GM18951 (cell line): ENCODE data around the gene TLE3.

Experiments
- POLR2A ChIP-seq: IDR thresholded peaks from 4 replicates; pipeline ENCODE4 v1.6.1; 2011; ENCODE audit warnings: mild to moderate bottlenecking; ENCODE audit not compliant: insufficient read length, insufficient read depth; ENCODE audit errors: extremely low read depth
- in situ Hi-C: fragments of 300-500 bp; cut with MboI; formaldehyde crosslinking; loops from one replicate; pipeline ENCODE4 v1.12.0; 2022; ENCODE audit warnings: low sequenced_read_pairs, mixed read lengths, inconsistent platforms; ENCODE audit not compliant: unreplicated experiment

TLE3 gene

DNA sequence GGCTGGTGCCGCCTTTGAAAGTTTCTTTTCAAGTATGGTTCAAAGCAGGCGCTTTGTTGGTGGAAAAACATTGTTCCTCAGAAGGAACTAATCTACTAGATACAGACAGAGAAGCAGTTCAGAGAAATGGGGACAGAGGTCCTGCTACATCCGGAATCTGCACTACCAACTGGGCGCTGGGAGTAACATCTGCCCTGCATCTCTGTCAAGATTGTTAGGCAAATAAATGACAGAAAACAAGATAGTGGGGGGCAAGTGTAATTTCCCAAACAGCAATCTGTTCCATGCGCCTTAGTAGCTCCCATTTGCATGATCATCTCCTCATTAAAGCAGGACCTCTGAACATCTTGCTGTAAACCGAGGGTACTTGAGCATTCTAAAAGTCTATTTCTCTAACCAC is 17.4 kb downstream of the TLE3 start:
- TF ChIP-seq POLR2A = no peak
- in situ Hi-C loops = loop anchor here (25.0 kb wide), 1 partner anchor 343 kb away; no protein-coding TSS in a partner anchor

DNA sequence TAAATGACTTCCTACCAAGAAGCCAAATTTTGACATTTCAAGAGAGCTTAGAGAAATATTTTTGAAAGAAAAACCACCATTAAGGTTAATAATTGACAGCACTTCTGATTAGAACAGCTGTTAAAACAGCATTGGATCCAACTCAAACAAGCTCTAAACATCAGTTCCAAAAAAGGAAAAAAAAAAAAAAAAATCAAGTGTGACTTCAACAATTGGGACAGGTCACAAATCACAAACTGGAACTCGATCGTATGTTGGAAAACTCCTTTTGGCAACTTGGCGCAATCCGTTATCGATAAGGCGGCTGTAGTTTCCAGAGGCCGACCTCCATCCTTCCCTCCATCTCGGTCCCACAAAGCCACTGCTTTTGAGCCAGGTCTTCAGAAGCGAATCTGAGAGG is 17.8 kb downstream of the TLE3 start:
- TF ChIP-seq POLR2A = no peak
- in situ Hi-C loops = loop anchor here (25.0 kb wide), 1 partner anchor 343 kb away; no protein-coding TSS in a partner anchor

DNA sequence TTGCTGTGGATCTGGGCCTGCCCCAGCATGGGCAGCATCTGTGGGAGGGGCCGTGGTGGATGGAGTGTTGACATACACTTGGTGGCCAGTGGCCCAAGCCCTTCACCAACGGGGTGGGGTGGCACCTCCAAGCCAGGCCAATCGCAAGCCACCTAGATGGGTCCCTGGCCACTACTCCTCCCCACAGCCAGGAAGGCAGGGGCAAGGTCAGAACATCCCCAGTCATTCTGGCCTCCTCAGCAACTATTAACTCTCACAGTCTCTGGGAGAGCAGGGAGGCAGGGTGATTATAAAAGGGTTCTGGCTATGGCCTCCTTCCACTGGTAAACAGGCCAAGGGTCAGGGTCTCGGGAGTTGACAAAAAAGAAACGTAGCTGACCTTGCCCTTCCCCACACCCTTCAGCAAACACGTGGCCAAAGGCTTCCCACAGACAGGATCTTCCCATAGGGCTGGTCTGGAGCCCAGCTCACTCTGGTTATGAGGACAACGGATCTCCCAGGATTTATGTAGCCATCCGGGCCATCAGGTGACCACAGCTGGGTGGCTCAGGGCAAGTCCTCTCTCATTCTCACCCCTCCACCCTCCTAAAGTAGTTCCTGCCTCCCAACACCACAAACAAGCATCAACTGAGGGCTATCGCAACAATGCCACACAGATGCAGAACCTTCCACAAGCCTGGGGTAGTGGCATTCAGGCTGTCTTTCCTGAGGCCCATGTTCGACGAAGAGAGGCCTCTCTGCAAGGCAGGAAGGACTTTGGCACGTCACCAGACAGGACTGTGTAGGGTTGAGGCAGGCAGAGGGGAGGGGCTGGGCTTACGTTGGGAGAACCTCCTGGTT is 18.9 kb downstream of the TLE3 start:
- in situ Hi-C loops = loop anchor here (25.0 kb wide), 1 partner anchor 341 kb away; no protein-coding TSS in a partner anchor
- no peak for TF ChIP-seq POLR2A

DNA sequence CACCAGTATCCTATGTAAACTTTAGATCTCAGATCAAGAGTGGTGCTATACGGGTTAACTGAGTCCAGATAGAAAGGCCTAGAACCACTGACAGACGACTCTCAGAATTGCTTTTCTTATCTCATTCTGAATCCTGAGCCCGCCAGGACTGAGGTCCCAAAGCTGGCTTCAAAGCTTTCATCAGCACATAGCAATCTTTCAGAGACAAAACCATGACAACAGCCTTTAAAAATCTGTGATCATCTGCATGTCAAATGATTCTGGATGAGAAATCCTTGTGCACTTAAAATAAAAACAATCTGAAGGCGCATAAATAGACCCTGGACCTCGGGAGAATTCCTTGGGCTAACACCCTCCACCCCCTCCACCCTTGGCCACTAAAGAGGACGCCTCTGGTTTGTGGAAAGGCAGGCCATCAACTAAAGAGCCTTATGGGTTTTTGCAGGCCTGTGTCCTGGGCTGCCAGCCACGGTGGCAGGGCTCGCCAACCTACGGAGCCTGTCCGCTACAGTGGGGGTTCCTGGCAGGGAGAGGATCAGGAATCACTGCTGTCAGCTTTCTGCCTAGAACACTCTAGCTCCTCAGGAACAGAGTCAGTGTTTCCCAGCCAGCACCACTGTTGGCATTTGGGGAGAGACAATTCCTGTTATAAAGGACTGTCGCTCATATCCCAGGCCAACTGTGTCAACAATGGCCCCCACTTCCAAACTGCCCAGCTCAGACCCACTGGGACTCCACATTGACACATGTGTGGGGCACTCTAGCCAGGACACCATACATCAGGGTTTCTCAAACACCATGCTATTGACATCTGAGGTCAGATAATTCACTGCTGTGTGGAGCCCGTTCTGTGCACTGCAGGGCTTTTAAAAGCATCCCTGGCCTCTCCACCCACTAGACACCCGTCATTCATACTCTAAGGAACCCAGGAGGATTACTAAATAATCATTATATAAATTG is 20.2 kb downstream of the TLE3 start:
- in situ Hi-C loops = loop anchor here (25.0 kb wide), 1 partner anchor 340 kb away; no protein-coding TSS in a partner anchor
- no peak for TF ChIP-seq POLR2A

DNA sequence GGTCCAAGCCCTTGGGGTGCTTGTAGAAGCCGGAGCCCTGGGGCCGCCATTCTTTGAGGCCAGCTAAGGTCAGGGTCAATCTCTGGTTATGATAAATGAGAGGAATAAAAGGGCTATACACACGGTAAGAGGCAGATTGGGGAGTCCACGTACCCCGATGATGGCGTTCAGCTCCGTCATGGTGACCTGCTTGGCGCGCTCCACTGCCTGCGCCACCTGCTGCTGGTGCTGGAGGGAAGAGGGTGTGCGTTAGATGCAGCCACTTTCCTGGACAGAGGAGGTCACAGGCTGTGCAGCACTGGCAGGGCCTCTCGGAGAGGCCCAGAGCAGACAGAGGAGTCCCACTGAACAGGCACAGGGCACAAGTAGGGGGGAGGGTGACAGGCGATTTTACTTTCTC is 23.3 kb downstream of the TLE3 start:
- no peak for TF ChIP-seq POLR2A

DNA sequence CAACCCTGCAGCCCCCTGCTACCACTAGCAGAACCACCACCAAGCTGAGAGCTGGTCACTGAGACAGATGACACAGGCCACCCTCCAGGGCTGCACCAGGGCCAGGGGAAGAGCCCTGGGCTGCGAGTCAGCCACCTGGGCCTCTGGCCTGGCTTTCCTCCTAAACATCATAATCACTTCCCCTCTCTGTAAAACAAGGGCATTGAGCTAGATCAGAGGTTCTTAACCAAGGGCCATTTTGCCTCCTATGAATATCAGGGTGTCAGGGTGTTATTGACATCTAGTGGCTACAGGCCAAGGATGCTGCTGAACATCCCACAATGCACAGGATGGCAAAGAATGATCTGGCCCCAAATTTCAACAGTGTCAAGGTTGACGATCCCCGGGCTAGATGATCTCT is 25.2 kb downstream of the TLE3 start:
- in situ Hi-C loops = no loop called here
- no peak for TF ChIP-seq POLR2A

More for the DNA sequence above, 23.3 kb downstream of the TLE3 start:
- in situ Hi-C loops = no loop called here

DNA sequence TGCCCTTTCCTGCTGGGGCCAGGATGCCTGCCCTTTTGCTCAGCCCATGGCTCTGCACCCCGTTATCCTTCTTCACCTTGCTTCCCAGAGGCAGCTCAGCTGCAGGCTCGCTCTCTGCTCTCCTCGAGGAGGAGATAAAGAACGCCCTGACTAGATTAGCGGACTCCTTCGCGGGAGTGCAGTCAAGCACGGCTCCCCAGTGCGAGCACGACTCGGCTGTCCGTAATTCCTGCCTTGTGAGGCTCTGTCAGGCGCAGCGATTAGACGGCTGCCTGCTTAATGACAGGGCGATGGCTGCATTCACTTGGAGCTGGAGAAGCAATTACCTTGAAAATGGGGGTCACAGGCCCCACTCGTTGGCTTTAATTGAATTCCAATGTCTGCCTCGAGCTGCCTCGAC is 25.9 kb downstream of the TLE3 start:
- TF ChIP-seq POLR2A = no peak
- in situ Hi-C loops = no loop called here

DNA sequence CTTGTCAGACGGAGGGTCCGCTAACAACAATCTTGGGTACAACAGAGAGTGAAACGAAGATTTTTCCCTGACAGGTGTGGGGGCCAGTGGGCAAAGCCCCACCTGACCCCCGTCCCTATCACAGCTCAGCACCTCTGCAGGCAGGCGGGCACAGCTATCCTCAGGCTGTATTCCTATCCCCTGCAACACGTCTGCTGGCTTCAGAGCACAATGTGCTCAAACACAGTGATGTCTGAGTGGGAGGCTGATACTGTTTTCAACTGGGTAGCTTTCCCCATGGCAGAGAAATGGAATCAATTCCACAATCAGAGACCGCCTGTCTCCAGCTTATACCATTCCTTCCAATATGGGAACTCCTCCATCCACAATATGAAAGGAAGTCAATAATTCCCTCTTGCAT is 28.0 kb downstream of the TLE3 start:
- no peak for TF ChIP-seq POLR2A
- in situ Hi-C loops = no loop called here

DNA sequence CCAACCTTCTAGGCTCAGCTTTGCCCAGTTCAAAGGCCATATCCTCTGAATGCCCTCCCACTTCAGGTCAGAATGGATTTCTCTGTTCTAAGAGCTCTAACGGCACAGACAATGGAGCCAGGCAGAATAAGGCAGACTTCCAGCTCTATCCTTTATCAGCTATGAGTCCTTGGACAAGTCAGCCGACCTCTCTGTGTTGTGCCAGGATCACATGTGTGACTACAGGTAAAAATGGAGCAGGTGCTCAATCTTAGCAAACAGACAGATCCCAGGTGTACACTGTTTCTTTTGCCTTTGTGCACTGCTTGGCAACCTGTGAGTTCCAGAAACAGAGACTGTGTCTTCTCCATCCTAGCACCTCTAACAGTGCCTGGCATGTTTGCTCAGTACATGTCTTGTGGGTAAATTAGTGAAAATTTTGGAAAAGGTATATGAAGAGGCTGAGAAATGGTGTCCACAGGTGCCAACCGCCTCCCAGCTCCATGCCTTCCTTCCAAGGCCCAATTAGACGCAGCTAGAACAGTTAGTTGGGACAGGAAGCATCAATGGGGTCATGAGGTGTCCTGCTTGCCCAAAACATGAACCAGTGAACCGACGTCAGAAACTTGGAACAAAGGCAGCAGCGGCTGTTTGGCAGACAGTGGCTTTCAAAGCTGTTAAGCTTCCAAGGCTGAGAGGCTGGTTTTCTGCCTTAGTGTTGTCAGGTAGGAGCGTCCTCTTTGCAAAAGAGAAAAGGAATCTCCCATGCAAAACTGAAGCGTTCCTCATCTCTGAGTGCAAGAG is 28.7 kb downstream of the TLE3 start:
- no peak for TF ChIP-seq POLR2A
- in situ Hi-C loops = no loop called here

DNA sequence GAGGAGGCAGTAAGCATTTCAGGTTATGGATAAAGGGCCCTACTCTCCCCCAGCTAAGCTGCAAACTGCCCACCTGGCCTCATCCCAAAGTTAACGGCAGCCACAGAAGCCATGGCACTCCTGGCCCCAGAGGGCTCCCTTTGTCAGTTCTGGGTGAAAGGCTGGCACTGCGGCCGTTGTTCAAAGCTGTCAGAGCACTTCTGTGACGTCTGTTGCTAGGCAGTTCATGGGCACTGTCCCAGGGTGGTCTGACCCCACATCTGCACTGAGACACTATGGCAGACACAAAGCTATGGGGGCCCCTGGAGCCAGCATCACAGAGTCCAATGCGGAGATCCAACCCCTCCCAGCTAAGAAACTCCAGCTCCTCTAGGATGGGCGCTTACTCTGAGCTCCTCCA is 30.0 kb downstream of the TLE3 start:
- no peak for TF ChIP-seq POLR2A
- in situ Hi-C loops = no loop called here

DNA sequence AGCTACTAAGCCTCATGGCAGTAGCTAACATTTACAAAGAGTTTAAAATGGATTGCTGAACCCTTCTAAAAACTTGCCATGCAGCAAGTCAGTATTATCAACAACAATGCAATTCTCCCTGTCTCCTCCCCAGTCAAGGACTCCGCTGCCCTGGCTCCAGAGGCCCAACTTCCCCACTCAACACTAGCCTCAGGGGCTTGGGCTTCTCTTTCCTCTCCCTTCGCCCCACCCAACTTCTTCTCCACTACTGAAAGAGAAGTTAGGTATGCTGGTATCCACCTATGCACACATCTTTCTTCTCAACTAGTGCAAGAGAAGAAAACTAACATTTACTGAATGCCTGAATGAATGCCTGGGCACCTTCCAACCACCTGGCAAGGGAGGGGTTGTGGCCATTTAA is 30.7 kb downstream of the TLE3 start:
- no peak for TF ChIP-seq POLR2A
- in situ Hi-C loops = no loop called here

DNA sequence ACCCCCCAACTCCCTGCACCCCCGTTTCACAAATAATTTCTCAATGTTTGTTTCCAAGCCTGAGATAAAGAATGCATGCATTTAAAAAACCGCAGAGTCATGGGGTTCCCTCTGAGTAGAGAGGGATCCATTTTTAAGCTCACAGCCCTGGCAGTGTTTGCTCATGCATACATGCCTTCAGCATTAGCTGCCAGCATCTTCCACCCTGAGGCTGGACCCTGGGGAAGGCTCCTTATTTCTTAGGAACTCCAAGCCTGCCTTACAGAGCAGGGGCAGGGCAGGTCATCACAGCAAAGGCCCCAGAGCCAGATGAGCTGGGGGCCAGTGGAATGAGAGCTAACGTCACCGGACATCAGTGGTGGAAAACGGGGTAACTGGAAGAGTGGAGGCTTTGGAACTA is 31.3 kb downstream of the TLE3 start:
- TF ChIP-seq POLR2A = no peak
- in situ Hi-C loops = no loop called here

DNA sequence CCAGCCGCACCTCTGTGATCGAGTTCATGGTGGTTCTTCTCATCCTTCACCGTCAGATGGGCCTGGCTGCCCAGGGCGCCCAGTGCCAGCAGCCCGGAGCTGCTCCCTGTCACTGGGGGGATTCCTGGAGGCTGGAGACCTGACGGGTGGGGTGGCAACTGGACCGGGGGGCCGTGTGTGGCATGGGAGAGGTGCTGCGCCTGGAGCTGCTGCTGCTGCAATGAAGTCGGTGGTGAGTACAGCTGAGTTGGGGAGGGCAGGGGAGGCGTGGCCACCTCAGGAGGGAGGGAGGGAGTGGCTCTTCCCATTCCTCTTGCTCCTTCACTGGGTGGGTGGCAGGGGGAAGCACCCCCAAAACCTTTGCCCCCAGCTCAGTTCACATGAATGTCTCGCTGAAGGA is 31.7 kb downstream of the TLE3 start:
- in situ Hi-C loops = no loop called here
- TF ChIP-seq POLR2A = no peak
